ENCODE results near the gene BMPER.
"Not testable (repeated sequence)": the region's sequence is repeated elsewhere in the genome, so short reads cannot be mapped to it uniquely, and the experiment has no call there.

Gene BMPER

DNA sequence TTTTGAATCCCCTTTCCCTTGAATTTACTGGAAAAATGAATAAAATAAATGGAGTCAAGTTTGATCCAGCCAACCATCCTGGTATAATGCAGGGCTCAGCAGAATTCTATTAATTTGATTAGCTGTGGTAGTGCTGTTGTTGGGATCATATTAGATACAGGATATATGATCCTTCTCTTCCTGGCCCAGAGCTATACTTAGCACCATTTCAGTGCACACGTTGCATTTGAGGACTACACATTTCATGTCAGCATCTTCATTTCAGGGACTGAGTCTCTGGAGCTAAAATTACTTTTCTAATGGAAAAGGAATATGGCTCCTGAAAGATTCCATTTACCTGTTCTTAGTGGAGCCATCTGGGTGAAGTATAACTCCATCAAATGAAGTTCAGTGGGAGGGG, 240.3 kb downstream of the BMPER start:
- no peak for DNase-seq

DNA sequence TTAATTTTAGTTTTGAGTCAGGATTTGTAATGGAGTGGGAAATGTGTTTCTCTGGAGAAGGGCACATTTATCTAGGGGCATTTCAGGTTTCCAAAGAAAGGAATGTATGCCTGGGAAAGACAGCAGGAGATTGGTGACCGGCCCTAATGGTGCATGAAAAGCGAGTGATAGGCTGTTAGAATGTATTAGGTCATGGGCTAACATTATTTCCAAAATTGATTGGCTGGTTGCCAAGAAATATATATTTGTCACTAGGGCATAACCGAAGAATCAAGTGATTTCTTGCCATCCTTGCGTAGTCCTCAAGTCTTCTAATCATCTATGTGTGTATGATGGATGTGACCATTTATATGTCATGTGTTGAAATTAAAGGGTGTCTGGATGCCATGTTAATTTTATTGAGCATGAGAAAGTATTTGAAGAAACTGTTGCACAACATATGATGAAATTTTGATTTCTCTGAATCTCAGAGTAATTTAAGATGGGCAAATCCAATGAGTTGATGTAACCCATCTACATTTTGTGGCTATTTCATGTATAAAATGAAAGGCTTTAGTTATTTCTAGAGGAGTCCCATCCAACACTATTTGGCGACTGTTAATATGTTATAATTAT, 248.4 kb downstream of the BMPER start:
- DNase-seq, result no peak

DNA sequence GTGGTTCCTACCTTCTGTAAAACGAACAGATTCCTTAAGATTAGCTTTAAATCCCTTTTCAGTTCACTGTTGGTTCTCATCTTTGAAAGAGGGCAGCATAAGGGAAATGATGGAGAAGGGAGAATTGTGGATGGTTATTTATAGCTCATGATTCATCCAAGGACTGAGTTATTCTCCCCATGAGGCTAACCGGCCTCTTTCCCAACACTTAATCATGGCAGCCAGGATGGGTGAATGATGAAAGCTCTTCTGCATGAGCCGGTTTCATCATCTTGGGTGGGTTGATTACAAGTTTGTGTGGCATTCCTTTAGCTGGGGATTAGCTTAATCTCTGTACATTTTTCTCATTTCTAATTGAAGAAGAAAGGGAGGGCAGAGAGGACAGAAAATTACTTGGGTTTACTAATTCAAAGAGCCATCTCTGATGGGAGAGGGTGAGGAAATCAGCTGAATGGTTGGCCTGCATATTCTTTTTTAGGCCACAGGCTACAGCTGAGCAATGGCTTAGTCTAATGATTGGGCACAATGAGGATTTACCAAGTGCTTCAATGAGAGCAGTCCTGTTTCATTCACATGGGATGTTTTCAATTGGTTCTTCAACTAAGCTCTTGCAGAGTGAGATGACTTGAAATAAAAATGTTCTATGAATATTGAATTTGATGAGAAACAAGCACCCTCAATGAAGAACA, 250.0 kb downstream of the BMPER start:
- no peak for DNase-seq

DNA sequence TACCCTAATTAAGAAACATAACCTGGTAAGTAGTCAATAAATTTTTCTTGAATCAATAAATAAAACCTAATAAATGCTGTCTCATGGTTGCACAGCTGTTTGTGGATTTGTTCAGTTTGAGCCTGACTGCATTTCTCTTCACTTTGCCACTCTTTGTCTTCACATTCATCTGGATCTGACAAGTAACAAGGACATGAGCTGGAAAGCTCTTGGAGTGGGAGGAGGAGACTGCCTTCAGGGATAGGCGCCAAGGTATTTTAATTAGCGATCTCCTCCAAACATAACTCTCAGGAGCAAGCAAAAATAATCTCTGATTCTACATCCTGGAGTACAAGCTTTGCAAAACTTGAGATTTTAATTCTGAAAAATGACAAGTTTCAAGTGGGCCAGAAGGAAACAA, 251.0 kb downstream of the BMPER start:
- DNase-seq, result no peak

DNA sequence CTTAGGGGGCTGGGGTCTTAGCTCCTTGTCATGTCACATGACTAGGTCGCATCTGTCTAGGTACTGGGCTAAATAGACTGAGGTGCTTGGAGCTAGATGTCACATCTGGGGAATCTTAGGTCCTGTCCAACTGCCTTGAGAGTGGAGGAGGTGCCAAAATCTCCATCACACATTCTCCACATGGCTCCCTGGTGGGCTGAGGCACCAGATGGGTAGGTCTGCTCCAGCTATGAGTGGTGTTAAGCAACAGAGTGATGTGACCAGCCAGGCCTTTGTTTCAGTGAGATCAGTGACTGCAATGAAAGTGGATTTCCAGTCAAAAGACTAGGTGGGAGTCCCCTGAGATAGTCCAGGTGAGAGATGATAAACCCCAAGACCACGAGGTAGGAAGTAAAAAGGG, 251.8 kb downstream of the BMPER start:
- DNase-seq, result no peak

DNA sequence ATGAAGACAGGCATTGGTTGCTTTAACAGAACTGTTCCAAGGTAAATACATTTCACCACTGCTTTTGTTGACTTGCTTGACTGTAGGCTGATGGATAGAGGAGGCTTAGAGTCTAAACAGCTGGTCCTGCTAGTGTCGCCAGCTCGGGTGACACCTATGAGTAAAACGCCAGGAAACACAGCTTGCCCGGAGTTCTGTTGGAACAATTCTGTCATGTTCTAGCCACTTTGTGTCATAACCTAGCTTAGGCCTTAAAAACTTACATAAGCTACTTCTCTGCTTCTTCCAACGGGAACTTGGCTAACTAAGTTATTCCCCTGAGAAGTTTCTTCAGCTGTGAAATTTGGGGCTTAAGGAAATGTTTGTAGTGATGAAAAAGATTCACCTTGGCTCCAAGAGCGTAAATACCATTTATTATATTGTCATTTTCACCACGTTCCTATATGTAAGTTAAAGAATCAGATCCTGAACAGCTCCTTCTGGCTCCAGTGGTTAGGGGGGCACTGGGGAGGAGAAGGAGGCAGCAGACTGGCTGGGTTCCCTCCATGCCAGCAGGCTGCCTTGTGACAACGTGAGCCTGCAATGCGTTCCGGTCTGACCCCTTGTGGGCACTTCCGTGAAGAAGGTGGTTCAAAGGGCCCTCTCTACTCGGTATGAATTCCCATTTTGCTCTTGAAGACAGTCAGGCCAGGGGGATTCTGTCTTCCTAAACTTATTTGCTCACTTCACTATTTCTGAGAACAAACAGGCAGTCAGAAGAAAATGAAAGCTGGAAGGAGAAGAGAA, 253.2 kb downstream of the BMPER start:
- DNase-seq, result no peak

DNA sequence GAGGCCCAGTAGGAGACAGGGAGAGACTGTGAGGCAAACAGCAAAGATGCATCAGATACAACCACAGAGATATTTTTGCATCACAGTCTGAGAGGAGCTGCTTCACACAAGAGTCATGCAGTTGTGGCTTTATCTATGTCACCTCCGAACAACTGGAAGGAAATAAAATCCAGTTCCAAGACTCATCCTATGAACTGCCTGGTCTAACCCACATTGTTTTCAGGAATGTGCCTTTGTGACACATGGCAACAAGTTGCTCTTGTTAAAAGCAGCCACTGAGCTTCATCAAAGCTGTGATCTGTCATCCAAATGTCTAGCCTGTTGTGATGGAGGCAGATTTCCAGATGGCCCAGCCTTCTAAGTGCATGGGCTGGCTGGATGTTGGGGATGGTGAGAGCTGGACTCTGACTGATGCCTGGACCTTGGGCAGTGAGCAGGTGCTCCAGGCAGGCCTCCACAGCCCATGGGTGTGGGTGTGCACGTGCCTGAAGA, 255.0 kb downstream of the BMPER start:
- DNase-seq, result no peak

DNA sequence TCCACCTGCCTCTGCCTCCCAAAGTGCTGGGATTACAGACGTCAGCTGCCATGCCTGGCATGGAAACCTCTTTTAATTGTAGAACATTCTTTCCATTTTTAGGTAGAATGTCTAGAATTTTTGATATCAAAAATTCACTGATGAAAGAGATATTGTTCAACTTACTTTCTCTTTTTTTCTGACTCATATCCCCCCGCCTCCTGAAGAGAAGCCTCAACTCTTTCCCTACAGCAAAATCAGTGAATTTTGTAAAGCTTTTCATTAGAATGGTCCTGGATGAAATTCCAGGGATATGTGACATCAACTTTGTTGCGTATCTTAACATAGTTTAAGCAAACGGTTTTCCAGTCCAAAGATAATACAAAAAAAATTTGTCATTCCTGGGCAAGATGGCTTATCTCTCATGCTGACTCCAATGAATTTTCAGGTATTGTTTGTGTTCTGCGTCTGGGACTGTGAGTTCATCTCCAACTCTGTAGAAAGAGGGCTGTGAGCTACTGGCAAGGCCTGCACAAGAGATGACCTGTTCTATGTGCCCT, 256.8 kb downstream of the BMPER start:
- DNase-seq, result no peak

DNA sequence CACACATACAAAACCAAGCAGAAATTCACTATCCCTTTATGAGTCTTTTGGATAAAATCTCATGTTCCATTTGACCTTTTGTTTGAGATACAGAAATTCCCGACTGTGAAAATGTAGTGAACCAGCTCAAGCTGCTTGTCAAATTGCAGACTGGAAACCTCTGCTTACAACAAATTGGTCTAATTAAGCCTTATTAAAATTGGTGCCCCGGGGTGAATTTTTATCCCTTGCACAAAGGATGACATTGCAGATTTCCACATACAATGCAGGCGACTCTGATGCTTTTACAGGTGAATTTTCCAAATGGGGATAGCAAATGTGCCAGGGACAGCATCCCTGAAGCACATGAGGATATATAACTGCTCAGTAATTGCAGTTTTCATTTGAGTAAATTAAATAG, 257.3 kb downstream of the BMPER start:
- DNase-seq, result no peak

DNA sequence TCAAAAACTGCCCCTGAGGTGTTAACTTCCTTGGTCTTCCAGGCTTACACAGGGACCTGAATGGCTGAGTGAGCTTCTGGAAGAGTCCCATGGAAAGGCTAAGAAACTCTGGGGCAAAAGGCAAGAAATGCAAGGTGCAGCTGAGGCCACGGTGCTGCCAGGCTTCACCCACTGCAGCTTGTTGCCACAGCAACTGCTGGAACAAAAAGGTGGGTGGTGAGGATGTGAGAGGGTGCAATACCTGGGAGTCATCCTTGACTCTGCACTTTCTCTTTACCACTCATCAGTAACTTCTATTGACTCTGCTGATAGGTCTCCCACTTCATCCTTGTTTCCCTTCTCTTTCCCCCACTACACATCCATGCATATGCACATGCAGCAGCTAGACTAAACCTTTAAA, 258.6 kb downstream of the BMPER start:
- no peak for DNase-seq

DNA sequence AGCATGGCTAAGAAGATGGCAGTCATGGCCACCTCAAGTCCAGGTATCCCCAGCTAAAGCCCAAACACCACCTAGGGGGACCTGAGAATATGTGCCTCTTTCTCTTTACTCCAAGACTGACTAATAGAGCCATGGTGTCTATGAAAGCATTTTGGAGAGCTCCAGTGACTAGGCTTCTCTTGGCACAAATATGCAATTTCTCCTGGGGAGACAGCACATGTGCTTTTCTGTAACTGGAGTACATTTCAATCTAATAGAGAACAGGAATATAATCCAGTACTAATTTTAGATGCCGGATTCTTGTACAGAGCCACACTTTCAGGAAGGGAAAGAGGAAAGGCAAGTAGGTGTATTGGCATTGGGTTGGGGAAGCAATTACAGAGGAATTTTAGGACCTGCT, 260.1 kb downstream of the BMPER start:
- no peak for DNase-seq

DNA sequence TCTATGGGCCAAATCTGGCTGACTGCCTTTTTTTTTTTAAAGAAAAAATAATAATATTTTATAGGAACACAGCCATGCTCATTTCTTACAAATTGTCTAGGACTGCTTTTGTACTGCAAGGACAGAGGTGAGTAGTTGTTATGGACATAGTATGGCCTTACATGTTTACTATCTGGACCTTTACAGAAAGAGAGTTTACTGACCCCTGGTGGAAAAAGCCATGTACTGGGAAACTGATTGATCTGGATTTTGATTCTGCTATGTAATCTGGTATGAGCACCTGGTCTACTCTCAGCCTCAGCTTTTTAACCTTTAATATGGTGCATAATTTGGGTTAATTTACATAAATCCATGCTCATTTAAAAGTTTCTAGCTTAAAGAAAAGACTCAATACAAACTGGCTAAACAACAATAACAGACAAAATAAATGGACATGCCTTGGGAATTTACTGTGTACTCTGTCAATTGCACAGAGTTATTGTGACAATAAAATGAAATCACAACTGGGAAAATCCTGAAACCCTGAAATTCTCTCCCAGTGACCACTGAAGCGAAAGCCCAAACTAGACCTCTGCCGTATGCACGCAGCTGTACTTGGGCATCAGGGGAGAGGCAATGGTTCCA, 260.7 kb downstream of the BMPER start:
- DNase-seq, result no peak

DNA sequence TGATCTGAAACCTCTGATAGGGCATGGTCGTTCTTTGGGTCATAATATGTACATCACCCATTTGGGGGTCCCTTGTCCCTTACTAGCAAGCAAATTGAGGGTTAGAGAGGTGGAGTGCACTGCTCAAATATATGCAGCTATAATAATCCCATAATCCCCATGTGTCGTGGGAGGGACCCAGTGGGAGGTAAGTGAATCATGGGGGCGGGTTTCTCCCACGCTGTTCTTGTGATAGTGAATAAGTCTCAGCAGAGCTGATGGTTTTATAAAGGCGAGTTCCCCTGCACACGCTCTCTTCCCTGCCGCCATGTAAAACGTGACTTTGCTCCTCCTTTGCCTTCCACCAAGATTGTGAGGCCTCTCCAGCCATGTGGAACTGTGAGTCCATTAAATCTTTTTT, 262.7 kb downstream of the BMPER start:
- DNase-seq, result no peak

DNA sequence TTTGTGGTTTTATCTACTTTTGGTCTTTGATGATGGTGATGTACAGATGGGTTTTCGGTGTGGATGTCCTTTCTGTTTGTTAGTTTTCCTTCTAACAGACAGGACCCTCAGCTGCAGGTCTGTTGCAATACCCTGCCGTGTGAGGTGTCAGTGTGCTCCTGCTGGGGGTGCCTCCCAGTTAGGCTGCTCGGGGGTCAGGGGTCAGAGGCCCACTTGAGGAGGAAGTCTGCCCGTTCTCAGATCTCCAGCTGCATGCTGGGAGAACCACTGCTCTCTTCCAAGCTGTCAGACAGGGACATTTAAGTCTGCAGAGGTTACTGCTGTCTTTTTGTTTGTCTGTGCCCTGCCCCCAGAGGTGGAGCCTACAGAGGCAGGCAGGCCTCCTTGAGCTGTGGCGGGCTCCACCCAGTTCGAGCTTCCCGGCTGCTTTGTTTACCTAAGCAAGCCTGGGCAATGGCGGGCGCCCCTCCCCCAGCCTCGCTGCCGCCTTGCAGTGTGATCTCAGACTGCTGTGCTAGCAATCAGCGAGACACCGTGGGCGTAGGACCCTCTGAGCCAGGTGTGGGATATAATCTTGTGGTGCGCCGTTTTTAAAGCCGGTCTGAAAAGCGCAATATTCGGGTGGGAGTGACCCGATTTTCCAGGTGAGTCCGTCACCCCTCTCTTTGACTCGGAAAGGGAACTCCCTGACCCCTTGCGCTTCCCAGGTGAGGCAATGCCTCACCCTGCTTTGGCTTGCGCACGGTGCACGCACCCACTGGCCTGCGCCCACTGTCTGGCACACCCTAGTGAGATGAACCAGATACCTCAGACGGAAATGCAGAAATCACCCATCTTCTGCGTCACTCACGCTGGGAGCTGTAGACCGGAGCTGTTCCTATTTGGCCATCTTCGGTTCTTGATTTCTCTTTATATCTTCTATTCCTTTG, 269.6 kb downstream of the BMPER start:
- DNase-seq, result not testable (repeated sequence)

DNA sequence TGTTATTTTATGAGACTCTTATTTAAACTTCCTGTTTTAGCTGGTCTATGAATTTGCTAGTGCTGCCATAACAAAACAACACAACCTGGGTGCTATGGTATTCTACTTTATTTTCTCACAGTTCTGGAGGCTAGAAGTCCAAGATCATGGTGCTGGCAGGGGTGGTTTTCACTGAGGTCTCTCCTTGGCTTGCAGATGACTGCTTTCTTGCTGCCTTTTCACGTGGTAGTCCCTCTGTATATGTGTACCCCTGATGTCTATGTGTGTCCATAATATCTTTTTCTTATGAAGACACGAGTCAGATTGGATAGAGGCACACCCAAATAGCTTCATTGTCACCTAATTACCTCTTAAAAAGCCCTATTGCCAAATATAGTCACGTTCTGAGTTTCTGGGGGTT, 270.5 kb downstream of the BMPER start:
- DNase-seq, result no peak

DNA sequence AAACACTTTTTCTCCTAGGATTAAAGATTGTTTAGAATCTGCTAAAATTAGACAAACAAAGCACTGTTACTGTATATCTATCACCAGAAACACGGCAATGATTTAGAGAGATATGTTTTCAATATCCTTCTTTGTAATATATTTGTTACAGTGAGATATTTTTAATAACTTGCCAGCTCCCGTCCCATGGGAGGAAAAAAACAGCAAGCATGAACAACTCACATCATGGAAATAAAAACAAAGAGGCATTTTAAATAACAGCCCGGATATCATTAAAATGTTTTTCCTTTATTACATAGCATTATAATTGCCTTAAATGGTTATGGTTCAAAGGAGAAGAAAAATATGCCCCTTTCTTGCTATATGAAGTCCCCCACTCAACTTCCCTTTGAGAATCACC, 272.1 kb downstream of the BMPER start:
- no peak for DNase-seq

DNA sequence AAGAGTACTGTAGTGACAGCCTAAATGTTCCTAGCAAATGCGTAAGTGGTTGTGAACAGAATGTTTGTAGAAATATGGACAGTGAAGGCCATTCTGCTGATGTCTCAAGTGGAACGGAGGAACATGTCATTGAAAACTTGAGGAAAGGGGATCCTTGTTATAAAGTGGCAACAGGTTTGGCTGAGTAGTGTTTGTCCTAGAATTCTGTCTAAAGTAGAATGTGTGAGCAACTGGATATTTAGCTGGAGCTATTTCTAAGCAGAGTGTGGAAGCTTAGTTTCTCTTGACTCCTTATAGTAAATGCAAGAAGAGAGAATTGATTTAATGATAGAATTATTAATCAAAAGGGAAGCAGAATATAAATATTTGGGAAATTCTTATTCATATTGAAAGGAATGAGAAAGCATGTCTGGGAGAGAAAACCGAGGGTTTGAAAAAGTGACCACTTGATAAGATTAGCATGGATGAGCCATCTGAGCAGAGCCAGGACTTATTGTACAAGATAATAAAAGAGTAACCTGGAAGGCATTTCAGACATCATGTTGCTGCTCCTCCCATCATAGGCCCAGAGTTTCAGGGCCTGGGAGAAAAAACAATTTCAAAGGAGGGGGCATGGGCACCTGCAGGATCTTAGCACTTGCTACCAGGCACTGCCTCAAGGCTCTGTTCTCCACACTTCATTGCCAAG, 276.1 kb downstream of the BMPER start:
- no peak for DNase-seq

DNA sequence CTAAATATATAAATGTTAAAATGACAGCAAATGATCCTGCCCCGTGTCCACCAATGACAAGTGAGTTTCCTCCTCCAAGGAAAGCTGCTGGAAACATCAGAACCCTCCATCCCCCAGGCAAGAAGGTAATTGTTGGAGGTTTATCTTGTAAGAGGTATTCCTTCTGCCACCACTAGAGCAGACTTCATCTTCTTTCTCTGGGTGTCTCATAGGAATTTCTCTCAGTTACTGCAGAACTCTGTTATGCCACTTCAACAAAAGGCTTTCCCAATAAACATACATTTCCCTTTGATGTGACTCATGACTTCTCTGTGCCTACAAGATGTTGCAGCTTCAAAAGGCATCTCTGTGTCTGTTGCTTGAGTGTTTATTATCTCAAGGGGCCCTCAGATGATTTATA, 279.1 kb downstream of the BMPER start:
- DNase-seq, result no peak

DNA sequence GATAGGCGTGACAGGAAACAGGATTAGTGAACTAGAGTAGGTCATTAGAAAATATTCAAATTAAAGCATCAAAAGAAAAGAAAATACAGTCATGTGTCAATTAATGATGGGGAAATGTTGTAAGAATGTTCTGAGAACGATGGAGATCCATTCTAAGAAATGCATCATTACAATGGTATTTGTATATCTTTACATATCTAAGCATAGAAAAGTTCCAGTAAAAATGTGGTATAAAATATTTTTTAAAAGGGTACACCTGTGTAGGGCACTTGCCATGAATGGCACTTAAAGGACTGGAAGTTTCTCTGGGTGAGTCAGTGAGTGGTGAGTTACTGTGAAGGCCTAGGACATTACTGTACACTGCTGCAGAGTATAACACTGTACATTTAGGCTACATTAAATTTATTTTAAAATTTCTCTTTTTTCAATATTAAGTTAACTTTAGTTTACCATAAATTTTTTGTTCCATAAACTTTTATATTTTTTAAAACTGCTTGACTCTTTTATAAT, 282.5 kb downstream of the BMPER start:
- no peak for DNase-seq

DNA sequence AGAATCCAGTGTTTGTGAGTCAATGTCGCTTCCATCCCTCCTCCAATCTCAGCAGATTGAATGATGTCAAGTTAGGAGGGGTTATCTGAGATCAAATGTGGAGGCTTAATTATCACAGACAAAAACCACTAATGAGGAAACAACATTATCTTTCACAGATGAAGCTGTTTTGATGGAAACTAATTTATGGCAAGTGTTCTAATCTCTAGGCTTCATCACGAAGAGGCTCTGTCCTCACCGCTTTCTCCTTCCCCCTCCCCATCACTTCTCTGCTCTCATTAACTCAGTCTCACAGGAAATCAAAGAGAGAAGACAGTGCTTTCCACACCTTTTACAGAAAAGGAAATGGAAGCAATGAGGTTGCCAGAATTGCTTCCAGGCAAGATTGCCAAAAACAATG, 283.7 kb downstream of the BMPER start:
- no peak for DNase-seq

DNA sequence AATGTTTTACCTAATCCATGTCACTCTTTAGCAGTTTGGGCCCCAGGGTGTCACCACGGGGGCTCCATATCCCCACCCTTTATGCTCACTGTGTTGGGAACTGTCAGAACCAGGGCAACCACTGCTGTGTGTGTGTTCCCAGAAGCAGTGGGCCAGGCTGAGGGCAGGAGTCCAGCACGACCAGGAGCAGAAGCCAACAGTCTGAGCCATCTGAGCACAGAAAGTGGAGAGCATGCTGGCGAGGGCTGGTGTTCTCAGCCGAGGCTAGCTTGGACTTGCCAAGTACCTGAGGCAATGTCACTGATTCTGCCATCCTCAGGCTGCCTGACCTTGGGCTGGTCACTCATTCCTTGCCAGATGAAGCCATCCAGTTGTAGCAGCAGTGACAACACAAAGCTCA, 285.0 kb downstream of the BMPER start:
- DNase-seq, result no peak

All from activated gamma-delta T cell treated with Interleukin-2 at 50 U/mL for 16 hours (primary cell).